GM23338 (cell line): ENCODE data around the gene TJP2. TPM values are rescaled to one million over a fixed set of nuclear protein-coding genes. Genes with fewer than 3 reads are reported as not detected.

ENCODE experiments used
- ATAC-seq: fragments of 200-7000 bp; cut with Tn5 transposase; 3 replicates; pipeline ENCODE4 v1.9.1; 2020
- DNase-seq: peaks from one replicate; pipeline ENCODE4 v3.0.0-alpha.2; 2015; ENCODE audit warnings: low spot score
- H2AFZ ChIP-seq: fragments of 200-600 bp; sonication (generic); 2 replicates; pipeline ENCODE4 v1.8.0; 2016; ENCODE audit warnings: antibody characterized with exemption, mild to moderate bottlenecking, moderate library complexity
- H3F3A ChIP-seq: fragments of 200-600 bp; sonication (generic); replicated peaks from 2 replicates; pipeline ENCODE4 v1.8.0; 2017; ENCODE audit warnings: antibody characterized with exemption, mixed run types, low read depth
- H3K27ac ChIP-seq: fragments of 200-600 bp; sonication (generic); 2 replicates; pipeline ENCODE4 v1.6.1; 2016; ENCODE audit warnings: low read depth
- H3K27me3 ChIP-seq: fragments of 200-600 bp; sonication (generic); 2 replicates; pipeline ENCODE4 v1.8.0; 2016; ENCODE audit warnings: mild to moderate bottlenecking, mixed run types, moderate library complexity; ENCODE audit not compliant: insufficient read depth
- H3K36me3 ChIP-seq: fragments of 200-600 bp; sonication (generic); 2 replicates; pipeline ENCODE4 v1.8.0; 2016; ENCODE audit warnings: mild to moderate bottlenecking; ENCODE audit not compliant: insufficient read depth
- H3K4me1 ChIP-seq: fragments of 200-600 bp; sonication (generic); 2 replicates; pipeline ENCODE4 v1.8.0; 2016; ENCODE audit warnings: mild to moderate bottlenecking, moderate library complexity; ENCODE audit not compliant: insufficient read depth
- H3K4me2 ChIP-seq: fragments of 200-600 bp; sonication (generic); 2 replicates; pipeline ENCODE4 v1.7.1; 2017; ENCODE audit warnings: mixed run types
- H3K4me3 ChIP-seq: fragments of 200-600 bp; sonication (generic); 2 replicates; pipeline ENCODE4 v1.6.1; 2016; ENCODE audit warnings: mixed run types
- H3K79me2 ChIP-seq: fragments of 200-600 bp; sonication (generic); replicated peaks from 2 replicates; pipeline ENCODE4 v1.8.0; 2017; ENCODE audit warnings: mild to moderate bottlenecking; ENCODE audit not compliant: insufficient read depth
- H3K9me2 ChIP-seq: fragments of 200-600 bp; sonication (generic); 2 replicates; pipeline ENCODE4 v1.8.0; 2017; ENCODE audit not compliant: insufficient read depth
- H4K20me1 ChIP-seq: fragments of 200-600 bp; sonication (generic); replicated peaks from 2 replicates; pipeline ENCODE4 v1.8.0; 2017; ENCODE audit warnings: mild to moderate bottlenecking; ENCODE audit not compliant: insufficient read depth
- H3K27ac Mint-ChIP-seq: 2 replicates; pipeline ENCODE4 v1.8.0; 2020; ENCODE audit warnings: inconsistent platforms, mild to moderate bottlenecking, moderate library complexity, mixed read lengths
- H3K27me3 Mint-ChIP-seq: 3 replicates; pipeline ENCODE4 v1.8.0; 2022; ENCODE audit warnings: low read depth, mild to moderate bottlenecking, moderate library complexity, mixed read lengths, inconsistent platforms; ENCODE audit not compliant: insufficient read depth, poor library complexity
- H3K36me3 Mint-ChIP-seq: 3 replicates; pipeline ENCODE4 v1.8.0; 2021; ENCODE audit warnings: low read depth, mild to moderate bottlenecking, inconsistent platforms, moderate library complexity, mixed read lengths
- H3K4me1 Mint-ChIP-seq: 3 replicates; pipeline ENCODE4 v1.8.0; 2020; ENCODE audit warnings: mild to moderate bottlenecking, inconsistent platforms, mixed read lengths
- H3K4me3 Mint-ChIP-seq: 3 replicates; pipeline ENCODE4 v1.8.0; 2021; ENCODE audit warnings: moderate library complexity, mild to moderate bottlenecking, inconsistent platforms, mixed read lengths
- H3K9me3 Mint-ChIP-seq: 3 replicates; pipeline ENCODE4 v1.8.0; 2020; ENCODE audit warnings: moderate library complexity, mild to moderate bottlenecking, inconsistent platforms, mixed read lengths
- CREB1 ChIP-seq: fragments of 250-450 bp; sonication (Bioruptor Pico); IDR thresholded peaks from 2 replicates; pipeline ENCODE4 v1.5.0; 2020; ENCODE audit warnings: low read depth, mild to moderate bottlenecking, moderate library complexity
- CTCF ChIP-seq, 2 experiments: fragments of 200-600 bp in 1 of 2; sonication (generic) in 1 of 2; conservative IDR thresholded peaks; 2 replicates each; pipeline versions ENCODE4 v1.5.1 to v1.6.1; 2016 to 2017; ENCODE audit warnings: antibody characterized with exemption in 2 of 2, low read depth in 2 of 2, mild to moderate bottlenecking in 2 of 2, moderate library complexity in 1 of 2
- EZH2 ChIP-seq: fragments of 200-600 bp; sonication (generic); IDR thresholded peaks from one replicate; pipeline ENCODE4 v1.8.0; 2017; ENCODE audit warnings: antibody characterized with exemption, mild to moderate bottlenecking, low read depth; ENCODE audit not compliant: unreplicated experiment
- EZH2phosphoT487 ChIP-seq: fragments of 200-600 bp; sonication (generic); IDR thresholded peaks from one replicate; pipeline ENCODE4 v1.8.1; 2018; ENCODE audit warnings: antibody characterized with exemption; ENCODE audit not compliant: unreplicated experiment
- JUNB ChIP-seq: IDR thresholded peaks from one replicate; pipeline ENCODE4 v1.6.1; 2016; ENCODE audit warnings: antibody characterized with exemption; ENCODE audit not compliant: unreplicated experiment
- NANOG ChIP-seq: IDR thresholded peaks from 2 replicates; pipeline ENCODE4 v1.6.1; 2016; ENCODE audit warnings: antibody characterized with exemption, borderline replicate concordance
- POLR2AphosphoS5 ChIP-seq: IDR thresholded peaks from 2 replicates; pipeline ENCODE4 v1.6.1; 2016; ENCODE audit warnings: antibody characterized with exemption, low read depth
- REST ChIP-seq: IDR thresholded peaks from one replicate; pipeline ENCODE4 v1.6.1; 2018; ENCODE audit warnings: antibody characterized with exemption; ENCODE audit not compliant: unreplicated experiment
- STAT1 ChIP-seq: IDR thresholded peaks from one replicate; pipeline ENCODE4 v1.6.1; 2016; ENCODE audit warnings: antibody characterized with exemption; ENCODE audit not compliant: unreplicated experiment
- ZNF114 ChIP-seq: fragments of 250-450 bp; sonication (Bioruptor Pico); IDR thresholded peaks from 2 replicates; pipeline ENCODE4 v1.5.0; 2020; ENCODE audit warnings: mild to moderate bottlenecking, moderate library complexity
- ZNF331 ChIP-seq: fragments of 250-450 bp; sonication (Bioruptor Pico); IDR thresholded peaks from 2 replicates; pipeline ENCODE4 v1.5.0; 2020; ENCODE audit warnings: low read depth, mild to moderate bottlenecking, moderate library complexity
- ZNF462 ChIP-seq: fragments of 250-450 bp; sonication (Bioruptor Pico); IDR thresholded peaks from 2 replicates; pipeline ENCODE4 v1.5.0; 2020; ENCODE audit warnings: mild to moderate bottlenecking, moderate library complexity
- polyA plus RNA-seq: library from polyadenylated mRNA; unstranded; fragments of >200 nt; fragmentation: Nextera tagmentation; extraction: Ambion mirVana; gene quantifications from 2 replicates; pipeline ENCODE4 v1.2.1, GENCODE V29; 2016
- total RNA-seq: library from RNA; depleted of rRNA; stranded (reverse); fragments of >200 nt; shearing (Covaris generic); gene quantifications from 2 replicates; pipeline ENCODE4 v1.2.3, GENCODE V29; 2014
- TF ChIP-seq, protein P1 (sequence below): IDR thresholded peaks from 2 replicates; pipeline ENCODE4 v1.6.1; 2016; ENCODE audit warnings: antibody characterized with exemption

TJP2 gene
- total and polyA plus RNA-seq, 2 experiments from 2014 or later: 37.6 to 234 TPM

DNA sequence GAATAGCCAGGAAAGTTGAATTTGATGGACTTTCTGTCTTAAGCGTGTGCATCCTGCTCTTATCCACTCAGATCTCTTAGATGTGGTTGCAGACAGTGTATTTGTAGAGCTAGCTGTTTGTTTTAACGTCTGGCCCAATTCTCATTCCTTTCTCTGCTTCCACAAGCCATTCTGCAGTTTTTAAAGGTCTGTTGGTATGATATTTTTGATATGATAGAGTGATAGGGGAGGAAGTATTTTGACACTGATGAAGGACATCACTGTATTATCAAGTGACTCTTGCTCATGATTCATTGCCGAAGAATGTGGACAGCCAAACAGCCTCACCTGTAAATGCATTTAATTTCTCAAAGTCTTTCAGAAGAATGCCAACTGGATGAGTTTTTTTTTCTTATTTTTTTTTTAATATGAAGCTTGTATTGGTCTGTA lies 4.5 kb downstream of the TJP2 start:
- no peaks in the 10 kb centered on the region for H3K36me3 ChIP-seq
- no peak for DNase-seq
- ATAC-seq: no peak
- Mint-ChIP-seq H3K36me3 (peaks cover 11% of the 10 kb centered on the region; the same call in 2 of the 3 replicates), H3K4me1 (peaks cover 43% of the 10 kb centered on the region), H3K4me3 (no peak overlapping the region), H3K27ac (no peak overlapping the region), H3K9me3 (no peaks in the 10 kb centered on the region), H3K27me3 (peaks cover 11% of the 10 kb centered on the region)
- H3K4me2 ChIP-seq: no peak overlapping the region
- peaks cover 14% of the 10 kb centered on the region; the same call in 1 of the 2 replicates for H3K27me3 ChIP-seq
- H3K4me1 ChIP-seq: peaks cover 31% of the 10 kb centered on the region
- peak overlapping the region; percentile 64 for H3K27ac ChIP-seq
- H4K20me1 ChIP-seq: peaks cover 13% of the 10 kb centered on the region
- TF ChIP-seq EZH2phosphoT487 (no peak), ZNF462 (no peak), JUNB (no peak), POLR2AphosphoS5 (no peak), ZNF331 (CRISPR knock-in tag) (no peak), CTCF (conservative IDR thresholded peaks at IDR 0.05; ENCODE audit: low read depth in 2 of 2) (no peak), CREB1 (CRISPR knock-in tag) (no peak), EZH2 (no peak), ZNF114 (CRISPR knock-in tag) (no peak), REST (no peak), NANOG (no peak), STAT1 (no peak)
- TF ChIP-seq, protein P1, sequence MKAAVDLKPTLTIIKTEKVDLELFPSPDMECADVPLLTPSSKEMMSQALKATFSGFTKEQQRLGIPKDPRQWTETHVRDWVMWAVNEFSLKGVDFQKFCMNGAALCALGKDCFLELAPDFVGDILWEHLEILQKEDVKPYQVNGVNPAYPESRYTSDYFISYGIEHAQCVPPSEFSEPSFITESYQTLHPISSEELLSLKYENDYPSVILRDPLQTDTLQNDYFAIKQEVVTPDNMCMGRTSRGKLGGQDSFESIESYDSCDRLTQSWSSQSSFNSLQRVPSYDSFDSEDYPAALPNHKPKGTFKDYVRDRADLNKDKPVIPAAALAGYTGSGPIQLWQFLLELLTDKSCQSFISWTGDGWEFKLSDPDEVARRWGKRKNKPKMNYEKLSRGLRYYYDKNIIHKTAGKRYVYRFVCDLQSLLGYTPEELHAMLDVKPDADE: no peak
- no peak overlapping the region for H2AFZ ChIP-seq
- H3K79me2 ChIP-seq: peaks cover 92% of the 10 kb centered on the region
- H3F3A ChIP-seq: no peaks in the 10 kb centered on the region
- no peaks in the 10 kb centered on the region for H3K9me2 ChIP-seq
- no peak overlapping the region for H3K4me3 ChIP-seq
